H1 (cell line): ENCODE results near the gene TSKU. TPM values are rescaled to one million over a fixed set of nuclear protein-coding genes. Genes with fewer than 3 reads are reported as not detected.

Experiments
- CTCF ChIA-PET: fragments of 300-600 bp; sonication (Branson Sonifier 250); formaldehyde crosslinking; loops from one replicate; lab custom pipeline; 2021; ENCODE audit not compliant: partially characterized antibody; lab: Charles Lee
- POLR2A ChIA-PET: fragments of 300-600 bp; sonication (Branson Sonifier 250); formaldehyde crosslinking; loops from one replicate; lab custom pipeline; 2021; ENCODE audit warnings: inconsistent platforms; ENCODE audit not compliant: partially characterized antibody; lab: Charles Lee
- DNase-seq, 2 experiments: peaks; one replicate each; pipeline versions ENCODE4 v3.0.0 to v3.0.0-alpha.2; 2010 to 2022; ENCODE audit warnings: low spot score in 2 of 2, low read depth in 1 of 2, mixed read lengths in 1 of 2
- FAIRE-seq: peaks from 2 replicates; lab custom pipeline; 2011; peaks lifted over from hg19 to GRCh38; lab: Jason Lieb, UNC
- H2AFZ ChIP-seq: 2 replicates; pipeline ENCODE4 v1.8.1; 2012; ENCODE audit warnings: low read length, inconsistent platforms
- H2AK5ac ChIP-seq: 2 replicates; pipeline ENCODE4 v1.6.1; 2013; ENCODE audit warnings: low read depth, low read length
- H2BK120ac ChIP-seq: replicated peaks from 2 replicates; pipeline ENCODE3; 2013; ENCODE audit warnings: low read depth, low read length, inconsistent platforms
- H2BK12ac ChIP-seq: 2 replicates; pipeline ENCODE4 v1.6.1; 2013; ENCODE audit warnings: low read depth, low read length
- H2BK15ac ChIP-seq: 2 replicates; pipeline ENCODE4 v1.6.1; 2013; ENCODE audit warnings: low read length
- H2BK20ac ChIP-seq: 2 replicates; pipeline ENCODE4 v1.6.1; 2013; ENCODE audit warnings: low read length
- H2BK5ac ChIP-seq: 2 replicates; pipeline ENCODE4 v1.6.1; 2013; ENCODE audit warnings: low read depth, low read length
- H3K14ac ChIP-seq: 2 replicates; pipeline ENCODE4 v1.6.1; 2013; ENCODE audit warnings: inconsistent platforms; ENCODE audit not compliant: insufficient read length
- H3K18ac ChIP-seq: 2 replicates; pipeline ENCODE4 v1.6.1; 2013; ENCODE audit warnings: low read length; ENCODE audit errors: extremely low read depth
- H3K23ac ChIP-seq: 2 replicates; pipeline ENCODE4 v1.6.1; 2013; ENCODE audit warnings: inconsistent platforms; ENCODE audit not compliant: insufficient read length
- H3K23me2 ChIP-seq: 2 replicates; pipeline ENCODE4 v1.6.1; 2013; ENCODE audit warnings: low read depth, low read length
- H3K27ac ChIP-seq: 2 replicates; pipeline ENCODE4 v1.6.1; 2011; ENCODE audit warnings: low read depth, low read length, inconsistent platforms
- H3K27me3 ChIP-seq, 4 experiments: replicated peaks in 1 of 4; 1 replicate in 1 of 4; 2 replicates in 3 of 4; pipeline versions ENCODE4 v1.6.1 to v1.8.1; 2011 to 2013; ENCODE audit warnings: low read length in 3 of 4, mild to moderate bottlenecking in 3 of 4, inconsistent platforms in 2 of 4, mixed read lengths in 2 of 4, moderate library complexity in 1 of 4; ENCODE audit not compliant: control insufficient read depth in 3 of 4, insufficient read depth in 3 of 4; ENCODE audit errors: extremely low read depth in 1 of 4
- H3K36me3 ChIP-seq, 4 experiments: 2 replicates each; pipeline versions ENCODE4 v1.6.1 to v1.8.1; 2011 to 2013; ENCODE audit warnings: mild to moderate bottlenecking in 4 of 4, low read length in 3 of 4, moderate library complexity in 2 of 4, control low read depth in 1 of 4, inconsistent platforms in 1 of 4; ENCODE audit not compliant: insufficient read depth in 4 of 4, control insufficient read depth in 2 of 4
- H3K4ac ChIP-seq: replicated peaks from 2 replicates; pipeline ENCODE3; 2013; ENCODE audit warnings: low read length, low read depth, mixed read lengths, inconsistent platforms; ENCODE audit not compliant: insufficient read length
- H3K4me1 ChIP-seq, 4 experiments: replicated peaks in 1 of 4; 1 replicate in 1 of 4; 2 replicates in 3 of 4; pipeline versions ENCODE4 v1.6.1 to v1.8.1; 2011 to 2013; ENCODE audit warnings: low read length in 3 of 4, inconsistent platforms in 2 of 4, mixed read lengths in 1 of 4; ENCODE audit not compliant: insufficient read depth in 4 of 4, control insufficient read depth in 3 of 4
- H3K4me2 ChIP-seq, 2 experiments: 2 replicates each; pipeline versions ENCODE4 v1.6.1 to v1.8.1; 2011 to 2013; ENCODE audit warnings: low read depth in 2 of 2, low read length in 2 of 2, control low read depth in 1 of 2, inconsistent platforms in 1 of 2, mild to moderate bottlenecking in 1 of 2; ENCODE audit not compliant: insufficient read depth in 1 of 2
- H3K4me3 ChIP-seq, 4 experiments: fragments of 200-600, 300-600 bp in 1 of 4; sonication (generic), shearing (Covaris generic), sonication (Bioruptor Twin) in 1 of 4; 2 replicates each; pipeline versions ENCODE4 v1.5.1 to v1.8.1; 2011 to 2016; ENCODE audit warnings: low read length in 4 of 4, low read depth in 3 of 4, control low read depth in 2 of 4, inconsistent platforms in 2 of 4, mild to moderate bottlenecking in 2 of 4, mixed read lengths in 1 of 4, moderate library complexity in 1 of 4; ENCODE audit not compliant: insufficient read depth in 2 of 4; ENCODE audit errors: extremely low read depth in 1 of 4
- H3K56ac ChIP-seq: replicated peaks from 2 replicates; pipeline ENCODE3; 2013; ENCODE audit warnings: low read depth, mild to moderate bottlenecking, mixed read lengths, low read length, inconsistent platforms; ENCODE audit not compliant: insufficient read length
- H3K79me1 ChIP-seq: 2 replicates; pipeline ENCODE4 v1.6.1; 2013; ENCODE audit warnings: low read depth, low read length, control low read depth
- H3K79me2 ChIP-seq, 2 experiments: 2 replicates each; pipeline versions ENCODE4 v1.6.1 to v1.8.1; 2012 to 2013; ENCODE audit warnings: low read length in 2 of 2, mild to moderate bottlenecking in 2 of 2, inconsistent platforms in 1 of 2; ENCODE audit not compliant: insufficient read depth in 2 of 2, control insufficient read depth in 1 of 2
- H3K9ac ChIP-seq, 4 experiments: replicated peaks in 1 of 4; 1 replicate in 1 of 4; 2 replicates in 3 of 4; pipeline versions ENCODE4 v1.6.1 to v1.8.1; 2011 to 2013; ENCODE audit warnings: low read depth in 3 of 4, low read length in 3 of 4, control low read depth in 2 of 4, mild to moderate bottlenecking in 2 of 4, moderate library complexity in 2 of 4, inconsistent platforms in 1 of 4; ENCODE audit errors: extremely low read depth in 1 of 4
- H3K9me3 ChIP-seq, 2 experiments: 2 replicates each; pipeline versions ENCODE4 v1.6.1 to v1.8.1; 2012 to 2013; ENCODE audit warnings: mild to moderate bottlenecking in 2 of 2, moderate library complexity in 2 of 2, control low read depth in 1 of 2, inconsistent platforms in 1 of 2, low read depth in 1 of 2, low read length in 1 of 2, mixed read lengths in 1 of 2; ENCODE audit not compliant: insufficient read depth in 2 of 2
- H4K20me1 ChIP-seq, 2 experiments: replicated peaks in 1 of 2; 2 replicates each; pipeline versions ENCODE3 to v1.8.1; 2011 to 2013; ENCODE audit warnings: inconsistent platforms in 2 of 2, low read length in 2 of 2, mild to moderate bottlenecking in 1 of 2; ENCODE audit not compliant: insufficient read depth in 2 of 2, control insufficient read depth in 1 of 2
- H4K5ac ChIP-seq: 2 replicates; pipeline ENCODE4 v1.6.1; 2013; ENCODE audit warnings: low read length, low read depth, mixed read lengths, inconsistent platforms; ENCODE audit not compliant: insufficient read length
- H4K8ac ChIP-seq: 2 replicates; pipeline ENCODE4 v1.8.0; 2013; ENCODE audit warnings: mild to moderate bottlenecking, moderate library complexity, low read length, inconsistent platforms; ENCODE audit not compliant: insufficient read depth; ENCODE audit errors: extremely low read depth
- H4K91ac ChIP-seq: replicated peaks from 2 replicates; pipeline ENCODE3; 2013; ENCODE audit warnings: low read length, mixed read lengths, inconsistent platforms; ENCODE audit not compliant: insufficient read length
- CBX8 ChIP-seq: fragments of 300-800, 300-1000 bp; sonication (generic); IDR thresholded peaks from 2 replicates; pipeline ENCODE4 v1.7.1; 2016; ENCODE audit warnings: low read depth, low read length, borderline replicate concordance
- CTCF ChIP-seq, 3 experiments: IDR thresholded peaks; 1 replicate in 2 of 3; 2 replicates in 1 of 3; pipeline versions ENCODE4 v1.5.1 to v1.6.1; 2011; ENCODE audit warnings: low read length in 3 of 3, mild to moderate bottlenecking in 3 of 3, inconsistent platforms in 2 of 3, low read depth in 1 of 3, moderate library complexity in 1 of 3; ENCODE audit not compliant: insufficient read depth in 1 of 3; ENCODE audit errors: control extremely low read depth in 1 of 3
- GABPA ChIP-seq: IDR thresholded peaks from 2 replicates; pipeline ENCODE4 v1.6.1; 2011; ENCODE audit warnings: mild to moderate bottlenecking, low read length, moderate library complexity, borderline replicate concordance; ENCODE audit not compliant: insufficient read depth
- HDAC6 ChIP-seq: IDR thresholded peaks from one replicate; pipeline ENCODE4 v1.7.1; 2012; ENCODE audit warnings: low read depth, mild to moderate bottlenecking, inconsistent platforms, low read length, moderate library complexity
- JUN ChIP-seq: IDR thresholded peaks from 2 replicates; pipeline ENCODE4 v1.6.1; 2011; ENCODE audit warnings: low read depth, mild to moderate bottlenecking, improper control_type of control experiment, low read length
- JUND ChIP-seq: IDR thresholded peaks from 2 replicates; pipeline ENCODE4 v1.6.1; 2011; ENCODE audit warnings: mild to moderate bottlenecking, improper control_type of control experiment, low read length
- KDM5A ChIP-seq: fragments of 200-600 bp; IDR thresholded peaks from 2 replicates; pipeline ENCODE4 v1.7.1; 2012; ENCODE audit warnings: mild to moderate bottlenecking, low read length, inconsistent platforms, mixed read lengths
- RFX5 ChIP-seq: IDR thresholded peaks from 2 replicates; pipeline ENCODE4 v1.6.1; 2011; ENCODE audit warnings: low read depth, low read length, improper control_type of control experiment, borderline replicate concordance
- RNF2 ChIP-seq: fragments of 200-900, 300-1000 bp; sonication (generic); IDR thresholded peaks from 2 replicates; pipeline ENCODE4 v1.7.1; 2016; ENCODE audit warnings: borderline replicate concordance, low read depth, mild to moderate bottlenecking, antibody characterized with exemption, low read length; ENCODE audit not compliant: poor library complexity, severe bottlenecking; ENCODE audit errors: missing control alignments
- RXRA ChIP-seq: IDR thresholded peaks from 2 replicates; pipeline ENCODE4 v1.6.1; 2011; ENCODE audit warnings: low read depth, mild to moderate bottlenecking, low read length, moderate library complexity; ENCODE audit not compliant: insufficient read depth
- TAF7 ChIP-seq: optimal IDR thresholded peaks from 2 replicates; pipeline ENCODE3; 2011; ENCODE audit warnings: low read depth, mild to moderate bottlenecking, inconsistent platforms, low read length, moderate library complexity, borderline replicate concordance
- polyA plus RNA-seq, 7 experiments: library from polyadenylated mRNA; depleted of rRNA in 3 of 7; stranded (reverse) in 5 of 7; unstranded in 2 of 7; fragments of >200 nt in 5 of 7; fragments of 200-250 nt in 2 of 7; gene quantifications; 1 replicate in 5 of 7; 2 replicates in 1 of 7; 4 replicates in 1 of 7; pipeline versions ENCODE4 v1.2.1 to v1.2.3, GENCODE V29; 2011 to 2013; ENCODE audit warnings: missing spikeins in 2 of 7, mixed read lengths in 2 of 7
- total RNA-seq: library from RNA; stranded (reverse); fragmentation: NEBNext Ultra II Directional; extraction: Animal tissue kit (Norgen Biotek cat#: 25700); gene quantifications from 2 replicates; pipeline ENCODE4 v1.2.1, GENCODE V29; 2021

TSKU gene
- total and polyA plus RNA-seq, 2 of the 8 experiments (the other 6 are each of a cell fraction or from before 2014, with no cell fraction given), result 22.8 to 28.4 TPM

DNA sequence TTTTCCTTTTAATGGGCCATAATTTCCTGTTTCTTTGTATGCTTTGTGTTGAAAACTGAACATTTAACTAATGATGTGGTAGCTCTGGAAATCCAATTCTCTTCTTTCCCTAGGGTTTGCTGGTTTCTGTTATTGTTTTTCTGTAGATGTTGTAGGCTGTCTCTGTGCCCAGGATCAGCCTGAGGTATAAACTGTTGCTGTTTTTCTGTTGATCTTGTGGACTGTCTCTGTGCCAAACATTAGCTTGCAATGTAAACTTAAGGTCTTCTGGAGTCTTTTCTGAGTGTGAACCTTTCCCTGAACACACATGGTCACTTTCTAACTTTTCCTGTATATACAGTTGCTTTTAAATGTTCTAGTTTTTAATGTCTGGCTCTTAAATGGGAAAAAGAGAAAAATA is 5.9 kb upstream of the TSKU start:
- no peak overlapping the region for H3K27ac ChIP-seq
- POLR2A ChIA-PET, result no interaction called here

More for the DNA sequence above, 5.9 kb upstream of the TSKU start:
- TF ChIP-seq RFX5 (no peak), CBX8 (no peak), HDAC6 (no peak), JUN (no peak), KDM5A (no peak), TAF7 (no peak), GABPA (no peak), JUND (no peak), RXRA (no peak), CTCF (IDR thresholded peaks at IDR 0.05; ENCODE audit: control extremely low read depth in 1 of 3, insufficient read depth in 1 of 3, low read depth in 1 of 3, low read length in 3 of 3) (no peak), RNF2 (no peak)
- Histone ChIP-seq H4K8ac (no peak overlapping the region), H3K79me2 (peaks cover 0 to 1% of the 10 kb centered on the region in 2 experiments; a peak in 1 of 4 replicates), H3K79me1 (no peaks in the 10 kb centered on the region), H4K91ac (no peak overlapping the region), H4K20me1 (no peaks in the 10 kb centered on the region), H2BK20ac (no peak overlapping the region), H3K36me3 (0 out of 8 replicates have a peak, but pooled peaks cover 0 to 4% (median 0%) of the 10 kb centered on the region in 4 experiments), H2AFZ (no peak overlapping the region), H2BK15ac (no peak overlapping the region), H3K56ac (no peak overlapping the region), H3K4me3 (no peak overlapping the region), H3K9ac (no peak overlapping the region), H4K5ac (no peak overlapping the region), H2BK120ac (no peak overlapping the region), H3K4me1 (peaks cover 1 to 12% (median 8%) of the 10 kb centered on the region in 4 experiments; a peak in 5 of 7 replicates), H2BK12ac (no peak overlapping the region), H3K23me2 (peaks cover 7% of the 10 kb centered on the region), H3K18ac (no peak overlapping the region), H3K27me3 (no peaks in the 10 kb centered on the region), H3K9me3 (peaks cover 11 to 20% of the 10 kb centered on the region in 2 experiments), H2BK5ac (no peak overlapping the region), H2AK5ac (no peak overlapping the region), H3K14ac (no peak overlapping the region), H3K4me2 (no peak overlapping the region), H3K23ac (no peak overlapping the region), H3K4ac (no peak overlapping the region)
- FAIRE-seq (no peak), DNase-seq (no peak)
- CTCF ChIA-PET, result interaction anchor here (1.0 to 1.3 kb wide), 2 partner anchors 43 to 79 kb away, joined by 3 to 4 read pairs; no protein-coding TSS in a partner anchor
